GM12878 (cell line): ENCODE data around the gene APLP1. TPM values are rescaled to one million over a fixed set of nuclear protein-coding genes. Genes with fewer than 3 reads are reported as not detected.

Experiments used
- ATAC-seq: fragments of 200-7000 bp; cut with Tn5 transposase; 3 replicates; pipeline ENCODE4 v1.9.1; 2020; ENCODE audit warnings: mild to moderate bottlenecking, moderate library complexity
- BruUV-seq: library from RNA; stranded (reverse); fragments of 400-500 nt; replicated peaks from 2 replicates; lab custom pipeline; 2021; lab: Mats Ljungman, UMichigan
- CTCF ChIA-PET: fragments of 300-600 bp; sonication (Branson Sonifier 250); formaldehyde crosslinking; extraction: SDS; loops from one replicate; lab custom pipeline; 2021; ENCODE audit warnings: inconsistent platforms; lab: Yijun Ruan, JAX
- POLR2A ChIA-PET: fragments of 350-600 bp; formaldehyde crosslinking; extraction: SDS; loops from one replicate; lab custom pipeline; 2021; ENCODE audit warnings: inconsistent platforms; lab: Charles Lee
- RAD21 ChIA-PET: fragments of 300-600 bp; sonication (Branson Sonifier 250); formaldehyde crosslinking; loops from one replicate; lab custom pipeline; 2023; ENCODE audit warnings: antibody characterized with exemption; ENCODE audit not compliant: unreplicated experiment; lab: Charles Lee
- SMC1A ChIA-PET: fragments of 300-600 bp; sonication (Branson Sonifier 250); formaldehyde crosslinking; loops from one replicate; lab custom pipeline; 2023; ENCODE audit not compliant: unreplicated experiment, uncharacterized antibody; lab: Charles Lee
- DNase-seq: peaks from one replicate; pipeline ENCODE4 v3.0.0-alpha.2; 2011; ENCODE audit warnings: low read depth, low spot score
- FAIRE-seq: peaks from 3 replicates; lab custom pipeline; 2011; peaks lifted over from hg19 to GRCh38; lab: Jason Lieb, UNC
- H2AFZ ChIP-seq: 2 replicates; pipeline ENCODE4 v1.6.0; 2011; ENCODE audit warnings: low read depth, low read length, control low read depth; ENCODE audit not compliant: control insufficient read depth
- H3K27ac ChIP-seq: 2 replicates; pipeline ENCODE4 v1.5.1; 2011; ENCODE audit warnings: control low read depth; ENCODE audit not compliant: control insufficient read depth, insufficient read depth
- H3K27me3 ChIP-seq, 2 experiments: replicated peaks in 1 of 2; 2 replicates each; pipeline versions ENCODE4 v1.6.0 to v1.6.1; 2011; ENCODE audit warnings: low read length in 1 of 2; ENCODE audit not compliant: control insufficient read depth in 2 of 2, insufficient read depth in 2 of 2
- H3K36me3 ChIP-seq, 2 experiments: 2 replicates each; pipeline ENCODE4 v1.5.1; 2011; ENCODE audit warnings: low read length in 1 of 2; ENCODE audit not compliant: control insufficient read depth in 2 of 2, insufficient read depth in 2 of 2
- H3K4me1 ChIP-seq: 2 replicates; pipeline ENCODE4 v1.6.1; 2011; ENCODE audit warnings: mild to moderate bottlenecking, low read length, moderate library complexity, mixed read lengths; ENCODE audit not compliant: control insufficient read depth, insufficient read depth
- H3K4me2 ChIP-seq: 2 replicates; pipeline ENCODE4 v1.6.0; 2011; ENCODE audit warnings: control low read depth; ENCODE audit not compliant: control insufficient read depth, insufficient read depth
- H3K4me3 ChIP-seq: fragments of 200-600 bp; sonication (generic); 2 replicates; pipeline ENCODE4 v1.5.1; 2016
- H3K79me2 ChIP-seq: 2 replicates; pipeline ENCODE4 v1.6.0; 2011; ENCODE audit warnings: low read length; ENCODE audit not compliant: control insufficient read depth, insufficient read depth
- H3K9ac ChIP-seq: 2 replicates; pipeline ENCODE4 v1.8.0; 2011; ENCODE audit warnings: low read length, control low read depth, mixed read lengths; ENCODE audit not compliant: control insufficient read depth, insufficient read depth
- H3K9me3 ChIP-seq: replicated peaks from 3 replicates; pipeline ENCODE4 v1.5.1; 2011; ENCODE audit warnings: mild to moderate bottlenecking, low read length; ENCODE audit not compliant: control insufficient read depth, insufficient read depth
- H4K20me1 ChIP-seq: 2 replicates; pipeline ENCODE4 v1.6.0; 2011; ENCODE audit not compliant: control insufficient read depth, insufficient read depth
- EGR1 ChIP-seq, 2 experiments: IDR thresholded peaks; 1 replicate in 1 of 2; 2 replicates in 1 of 2; pipeline ENCODE4 v1.6.1; 2011 to 2012; ENCODE audit warnings: low read depth in 2 of 2, low read length in 2 of 2, borderline replicate concordance in 1 of 2, mild to moderate bottlenecking in 1 of 2, moderate library complexity in 1 of 2
- ESRRA ChIP-seq: IDR thresholded peaks from 2 replicates; pipeline ENCODE4 v1.6.1; 2012; ENCODE audit warnings: mild to moderate bottlenecking, low read length, improper control_type of control experiment
- FOXK2 ChIP-seq: fragments of 450-650 bp; IDR thresholded peaks from 2 replicates; pipeline ENCODE4 v1.6.1; 2017; ENCODE audit warnings: mild to moderate bottlenecking, moderate library complexity
- HDAC6 ChIP-seq: fragments of 200-600 bp; sonication (generic); IDR thresholded peaks from one replicate; pipeline ENCODE4 v1.8.0; 2017; ENCODE audit warnings: antibody characterized with exemption; ENCODE audit not compliant: unreplicated experiment
- NFIC ChIP-seq: IDR thresholded peaks from 2 replicates; pipeline ENCODE4 v1.6.1; 2012; ENCODE audit warnings: low read depth, mild to moderate bottlenecking, inconsistent platforms, low read length, moderate library complexity
- NR2F1 ChIP-seq: fragments of 450-650 bp; conservative IDR thresholded peaks from 2 replicates; pipeline ENCODE4 v1.6.1; 2017; ENCODE audit warnings: mild to moderate bottlenecking
- SIN3A ChIP-seq: IDR thresholded peaks from 2 replicates; pipeline ENCODE4 v1.6.1; 2012; ENCODE audit warnings: low read depth, low read length, improper control_type of control experiment
- TCF12 ChIP-seq: IDR thresholded peaks from 2 replicates; pipeline ENCODE4 v1.6.1; 2011; ENCODE audit warnings: low read depth, mild to moderate bottlenecking, low read length
- ZNF207 ChIP-seq: fragments of 450-650 bp; IDR thresholded peaks from 2 replicates; pipeline ENCODE4 v1.6.1; 2014; ENCODE audit warnings: antibody characterized with exemption, mild to moderate bottlenecking, borderline replicate concordance
- ZZZ3 ChIP-seq: IDR thresholded peaks from 2 replicates; pipeline ENCODE4 v1.6.1; 2011; ENCODE audit warnings: low read depth; ENCODE audit not compliant: control insufficient read depth, insufficient read length
- WGBS: methylation state at CpG from one replicate; pipeline ENCODE4 v1.1.6; 2016; ENCODE audit warnings: low lambda C conversion rate; ENCODE audit not compliant: insufficient replicate concordance, insufficient coverage; ENCODE audit errors: missing lambda C conversion rate; 5-methylcytosine and 5-hydroxymethylcytosine counted together
- in situ Hi-C: fragments of 300-500 bp; cut with MboI; formaldehyde crosslinking; loops from 9 replicates; pipeline ENCODE4 v1.14.3; 2018; ENCODE audit warnings: mixed read lengths
- intact Hi-C: fragments of 100-400 bp; cut with micrococcal nuclease; formaldehyde crosslinking; loops from one replicate; pipeline ENCODE4 v1.14.2; 2022; ENCODE audit not compliant: unreplicated experiment
- polyA plus RNA-seq, 11 experiments: library from polyadenylated mRNA; depleted of rRNA in 4 of 11; unstranded in 6 of 11; stranded (reverse) in 5 of 11; fragments of >200 nt; fragmentation: Nextera tagmentation in 4 of 11; fragmentation: Illumina TruSeq in 1 of 11; extraction: Ambion mirVana in 4 of 11; extraction: Trizol in 1 of 11; gene quantifications; 1 replicate in 1 of 11; 2 replicates in 10 of 11; pipeline versions ENCODE4 v1.2.1 to v1.2.3, GENCODE V29; 2011 to 2016; ENCODE audit warnings: inconsistent platforms in 2 of 11, missing spikeins in 2 of 11, low read depth in 1 of 11
- total RNA-seq, 4 experiments: library from RNA; depleted of rRNA in 3 of 4; stranded (reverse); fragments of >200 nt in 3 of 4; fragmentation: Illumina TruSeq in 1 of 4; extraction: Trizol in 1 of 4; gene quantifications; 2 replicates each; pipeline versions ENCODE4 v1.2.1 to v1.2.3, GENCODE V29; 2013 to 2021
- TF ChIP-seq, protein P1 (sequence below): IDR thresholded peaks from 2 replicates; pipeline ENCODE4 v1.6.1; 2011; ENCODE audit warnings: low read depth, low read length, improper control_type of control experiment, borderline replicate concordance
- TF ChIP-seq, protein P2 (sequence below): IDR thresholded peaks from 2 replicates; pipeline ENCODE4 v1.6.1; 2011; ENCODE audit warnings: borderline replicate concordance, low read depth, mild to moderate bottlenecking, moderate library complexity, low read length; ENCODE audit not compliant: insufficient read depth, poor library complexity, severe bottlenecking
- TF ChIP-seq, protein P3 (sequence below): fragments of 450-650 bp; IDR thresholded peaks from 2 replicates; pipeline ENCODE4 v1.6.1; 2017; ENCODE audit warnings: mild to moderate bottlenecking, moderate library complexity
- TF ChIP-seq, protein P4 (sequence below): fragments of 450-650 bp; formaldehyde crosslinking; IDR thresholded peaks from 2 replicates; pipeline ENCODE4 v1.4.0; 2022; ENCODE audit warnings: mild to moderate bottlenecking, moderate library complexity

APLP1 gene
- total and polyA plus RNA-seq, 10 of the 15 experiments (the other 5 are each of a cell fraction or from before 2014, with no cell fraction given) = 0.07 to 2.2 (median 0.91) TPM; not detected in 1

DNA sequence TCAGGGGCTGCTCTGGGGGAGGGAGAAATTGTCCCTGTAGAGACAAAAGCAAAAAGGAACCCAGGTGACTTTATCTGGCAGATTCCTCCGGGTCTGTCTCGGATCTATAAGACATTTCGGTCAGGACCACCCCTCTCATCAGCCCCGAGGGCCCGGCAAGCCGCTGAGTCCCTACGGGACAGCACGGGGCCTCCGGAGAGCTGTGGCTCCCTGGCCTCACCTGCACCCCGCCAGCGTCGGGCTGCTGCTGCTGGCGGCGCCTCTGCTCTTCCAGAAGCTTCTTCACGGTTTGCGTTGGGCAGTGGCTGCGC, 30.1 kb downstream of the APLP1 start:
- 1% methylated on average over 17 of the region's 17 CpGs for whole genome bisulfite sequencing
- Histone ChIP-seq H3K9me3 (no peaks in the 10 kb centered on the region), H3K4me2 (peak overlapping the region; percentile 52), H3K36me3 (peaks cover 10 to 14% of the 10 kb centered on the region in 2 experiments; a peak in 3 of 4 replicates), H2AFZ (no peak overlapping the region), H3K79me2 (peaks cover 36% of the 10 kb centered on the region), H3K4me1 (peaks cover 27% of the 10 kb centered on the region), H3K27me3 (no peaks in the 10 kb centered on the region), H4K20me1 (no peaks in the 10 kb centered on the region), H3K27ac (peak overlapping the region; percentile 96), H3K9ac (peak overlapping the region; percentile 78), H3K4me3 (peak overlapping the region; percentile 96)
- ATAC-seq = no peak
- SMC1A ChIA-PET = interaction anchor here (1.0 kb wide), 1 partner anchor 16 kb away, joined by 3 read pairs; no protein-coding TSS in a partner anchor
- CTCF ChIA-PET = interaction anchor here (0.7 to 2.3 kb wide), 4 partner anchors 10 to 33 kb away, joined by 3 to 8 read pairs (median 3); no protein-coding TSS in a partner anchor
- RAD21 ChIA-PET = interaction anchor here (0.9 to 1.6 kb wide), 3 partner anchors 15 to 32 kb away, joined by 4 to 10 read pairs (median 6); no protein-coding TSS in a partner anchor
- POLR2A ChIA-PET = interaction anchor here (0.6 kb wide), 1 partner anchor 32 kb away, joined by 3 read pairs; no protein-coding TSS in a partner anchor
- no peak for FAIRE-seq
- no peak for DNase-seq
- no TSS peak for BruUV-seq
- intact Hi-C loops (no loop called here), in situ Hi-C loops (no loop called here)
- TF ChIP-seq NFIC (no peak), TCF12 (no peak), SIN3A (no peak), EGR1 (IDR thresholded peaks at IDR 0.05; ENCODE audit: borderline replicate concordance in 1 of 2, low read depth in 2 of 2, low read length in 2 of 2) (no peak), HDAC6 (no peak), ZNF207 (no peak), ZZZ3 (no peak), NR2F1 (no peak), ESRRA (no peak), FOXK2 (no peak)
- TF ChIP-seq, protein P1, sequence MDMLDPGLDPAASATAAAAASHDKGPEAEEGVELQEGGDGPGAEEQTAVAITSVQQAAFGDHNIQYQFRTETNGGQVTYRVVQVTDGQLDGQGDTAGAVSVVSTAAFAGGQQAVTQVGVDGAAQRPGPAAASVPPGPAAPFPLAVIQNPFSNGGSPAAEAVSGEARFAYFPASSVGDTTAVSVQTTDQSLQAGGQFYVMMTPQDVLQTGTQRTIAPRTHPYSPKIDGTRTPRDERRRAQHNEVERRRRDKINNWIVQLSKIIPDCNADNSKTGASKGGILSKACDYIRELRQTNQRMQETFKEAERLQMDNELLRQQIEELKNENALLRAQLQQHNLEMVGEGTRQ = no peak
- TF ChIP-seq, protein P2, sequence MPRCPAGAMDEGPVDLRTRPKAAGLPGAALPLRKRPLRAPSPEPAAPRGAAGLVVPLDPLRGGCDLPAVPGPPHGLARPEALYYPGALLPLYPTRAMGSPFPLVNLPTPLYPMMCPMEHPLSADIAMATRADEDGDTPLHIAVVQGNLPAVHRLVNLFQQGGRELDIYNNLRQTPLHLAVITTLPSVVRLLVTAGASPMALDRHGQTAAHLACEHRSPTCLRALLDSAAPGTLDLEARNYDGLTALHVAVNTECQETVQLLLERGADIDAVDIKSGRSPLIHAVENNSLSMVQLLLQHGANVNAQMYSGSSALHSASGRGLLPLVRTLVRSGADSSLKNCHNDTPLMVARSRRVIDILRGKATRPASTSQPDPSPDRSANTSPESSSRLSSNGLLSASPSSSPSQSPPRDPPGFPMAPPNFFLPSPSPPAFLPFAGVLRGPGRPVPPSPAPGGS = no peak
- TF ChIP-seq, protein P3, sequence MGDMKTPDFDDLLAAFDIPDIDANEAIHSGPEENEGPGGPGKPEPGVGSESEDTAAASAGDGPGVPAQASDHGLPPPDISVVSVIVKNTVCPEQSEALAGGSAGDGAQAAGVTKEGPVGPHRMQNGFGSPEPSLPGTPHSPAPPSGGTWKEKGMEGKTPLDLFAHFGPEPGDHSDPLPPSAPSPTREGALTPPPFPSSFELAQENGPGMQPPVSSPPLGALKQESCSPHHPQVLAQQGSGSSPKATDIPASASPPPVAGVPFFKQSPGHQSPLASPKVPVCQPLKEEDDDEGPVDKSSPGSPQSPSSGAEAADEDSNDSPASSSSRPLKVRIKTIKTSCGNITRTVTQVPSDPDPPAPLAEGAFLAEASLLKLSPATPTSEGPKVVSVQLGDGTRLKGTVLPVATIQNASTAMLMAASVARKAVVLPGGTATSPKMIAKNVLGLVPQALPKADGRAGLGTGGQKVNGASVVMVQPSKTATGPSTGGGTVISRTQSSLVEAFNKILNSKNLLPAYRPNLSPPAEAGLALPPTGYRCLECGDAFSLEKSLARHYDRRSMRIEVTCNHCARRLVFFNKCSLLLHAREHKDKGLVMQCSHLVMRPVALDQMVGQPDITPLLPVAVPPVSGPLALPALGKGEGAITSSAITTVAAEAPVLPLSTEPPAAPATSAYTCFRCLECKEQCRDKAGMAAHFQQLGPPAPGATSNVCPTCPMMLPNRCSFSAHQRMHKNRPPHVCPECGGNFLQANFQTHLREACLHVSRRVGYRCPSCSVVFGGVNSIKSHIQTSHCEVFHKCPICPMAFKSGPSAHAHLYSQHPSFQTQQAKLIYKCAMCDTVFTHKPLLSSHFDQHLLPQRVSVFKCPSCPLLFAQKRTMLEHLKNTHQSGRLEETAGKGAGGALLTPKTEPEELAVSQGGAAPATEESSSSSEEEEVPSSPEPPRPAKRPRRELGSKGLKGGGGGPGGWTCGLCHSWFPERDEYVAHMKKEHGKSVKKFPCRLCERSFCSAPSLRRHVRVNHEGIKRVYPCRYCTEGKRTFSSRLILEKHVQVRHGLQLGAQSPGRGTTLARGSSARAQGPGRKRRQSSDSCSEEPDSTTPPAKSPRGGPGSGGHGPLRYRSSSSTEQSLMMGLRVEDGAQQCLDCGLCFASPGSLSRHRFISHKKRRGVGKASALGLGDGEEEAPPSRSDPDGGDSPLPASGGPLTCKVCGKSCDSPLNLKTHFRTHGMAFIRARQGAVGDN = no peak
- TF ChIP-seq, protein P4, sequence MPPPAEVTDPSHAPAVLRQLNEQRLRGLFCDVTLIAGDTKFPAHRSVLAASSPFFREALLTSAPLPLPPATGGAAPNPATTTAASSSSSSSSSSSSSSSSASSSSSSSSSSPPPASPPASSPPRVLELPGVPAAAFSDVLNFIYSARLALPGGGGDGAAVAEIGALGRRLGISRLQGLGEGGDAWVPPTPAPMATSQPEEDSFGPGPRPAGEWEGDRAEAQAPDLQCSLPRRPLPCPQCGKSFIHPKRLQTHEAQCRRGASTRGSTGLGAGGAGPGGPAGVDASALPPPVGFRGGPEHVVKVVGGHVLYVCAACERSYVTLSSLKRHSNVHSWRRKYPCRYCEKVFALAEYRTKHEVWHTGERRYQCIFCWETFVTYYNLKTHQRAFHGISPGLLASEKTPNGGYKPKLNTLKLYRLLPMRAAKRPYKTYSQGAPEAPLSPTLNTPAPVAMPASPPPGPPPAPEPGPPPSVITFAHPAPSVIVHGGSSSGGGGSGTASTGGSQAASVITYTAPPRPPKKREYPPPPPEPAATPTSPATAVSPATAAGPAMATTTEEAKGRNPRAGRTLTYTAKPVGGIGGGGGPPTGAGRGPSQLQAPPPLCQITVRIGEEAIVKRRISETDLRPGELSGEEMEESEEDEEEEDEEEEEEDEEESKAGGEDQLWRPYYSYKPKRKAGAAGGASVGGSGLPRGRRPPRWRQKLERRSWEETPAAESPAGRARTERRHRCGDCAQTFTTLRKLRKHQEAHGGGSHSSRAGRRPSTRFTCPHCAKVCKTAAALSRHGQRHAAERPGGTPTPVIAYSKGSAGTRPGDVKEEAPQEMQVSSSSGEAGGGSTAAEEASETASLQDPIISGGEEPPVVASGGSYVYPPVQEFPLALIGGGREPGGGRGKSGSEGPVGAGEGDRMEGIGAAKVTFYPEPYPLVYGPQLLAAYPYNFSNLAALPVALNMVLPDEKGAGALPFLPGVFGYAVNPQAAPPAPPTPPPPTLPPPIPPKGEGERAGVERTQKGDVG (CRISPR knock-in tag) = no peak
